ENCODE measurements around the gene SGMS1.
"Not testable (repeated sequence)": the region's sequence is repeated elsewhere in the genome, so short reads cannot be mapped to it uniquely, and the experiment has no call there.

Gene SGMS1

GRCh38 chr10:50538555-50539398 is 85.0 kb downstream of the SGMS1 start:
- no peak for DNase-seq (ENCODE audit: low read depth in 2 of 2)

- DNase-seq (ENCODE audit: low read depth in 2 of 2): no peak
Observed at GRCh38 chr10:50536617-50537240, 87.0 kb downstream of the SGMS1 start.

- DNase-seq (ENCODE audit: low read depth in 2 of 2): not testable (repeated sequence)
Observed at GRCh38 chr10:50534748-50535376, 88.9 kb downstream of the SGMS1 start.

- no peak for DNase-seq (ENCODE audit: low read depth in 2 of 2)
Observed at GRCh38 chr10:50533296-50533695, 90.5 kb downstream of the SGMS1 start.

- DNase-seq (ENCODE audit: low read depth in 2 of 2): no peak
Observed at GRCh38 chr10:50531388-50532077, 92.2 kb downstream of the SGMS1 start.

DNA sequence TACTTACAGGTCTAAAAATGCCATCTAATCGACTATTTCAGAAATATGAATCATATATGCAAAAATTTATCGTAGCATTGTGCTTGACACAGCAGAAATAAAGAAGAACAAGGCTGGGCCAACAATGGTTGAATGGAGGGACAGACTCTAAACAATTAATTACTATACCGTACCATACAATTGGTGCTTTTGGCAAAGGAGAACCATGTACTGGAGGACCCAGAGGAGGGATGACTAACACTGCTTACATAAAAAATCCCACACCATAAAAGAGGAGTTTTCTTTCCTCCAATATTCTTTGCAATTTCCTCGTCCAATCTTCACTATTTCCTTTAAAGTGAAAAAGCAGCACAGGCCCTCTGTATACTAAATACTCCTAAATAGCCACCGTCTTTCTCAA is 94.1 kb downstream of the SGMS1 start:
- no peak for DNase-seq (ENCODE audit: low read depth in 2 of 2)

DNA sequence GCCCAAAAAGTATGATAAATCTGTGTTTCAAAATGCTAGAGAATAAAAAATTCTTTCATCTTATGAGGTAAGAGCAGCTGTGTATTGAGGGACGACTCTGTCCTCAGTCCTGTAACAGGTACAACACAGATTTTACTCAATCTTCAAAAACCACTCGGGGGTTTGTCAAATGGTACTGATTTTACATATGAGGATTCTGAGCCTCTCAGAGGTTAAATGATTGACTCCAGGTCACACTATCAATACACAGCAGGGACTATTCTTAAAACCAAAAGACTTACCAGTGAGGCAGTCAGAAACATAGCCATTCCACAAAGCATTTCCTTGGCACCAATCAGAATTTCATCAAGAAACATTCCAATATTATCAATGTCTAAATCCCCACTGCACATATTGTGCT is 95.5 kb downstream of the SGMS1 start:
- no peak for DNase-seq (ENCODE audit: low read depth in 2 of 2)

DNA sequence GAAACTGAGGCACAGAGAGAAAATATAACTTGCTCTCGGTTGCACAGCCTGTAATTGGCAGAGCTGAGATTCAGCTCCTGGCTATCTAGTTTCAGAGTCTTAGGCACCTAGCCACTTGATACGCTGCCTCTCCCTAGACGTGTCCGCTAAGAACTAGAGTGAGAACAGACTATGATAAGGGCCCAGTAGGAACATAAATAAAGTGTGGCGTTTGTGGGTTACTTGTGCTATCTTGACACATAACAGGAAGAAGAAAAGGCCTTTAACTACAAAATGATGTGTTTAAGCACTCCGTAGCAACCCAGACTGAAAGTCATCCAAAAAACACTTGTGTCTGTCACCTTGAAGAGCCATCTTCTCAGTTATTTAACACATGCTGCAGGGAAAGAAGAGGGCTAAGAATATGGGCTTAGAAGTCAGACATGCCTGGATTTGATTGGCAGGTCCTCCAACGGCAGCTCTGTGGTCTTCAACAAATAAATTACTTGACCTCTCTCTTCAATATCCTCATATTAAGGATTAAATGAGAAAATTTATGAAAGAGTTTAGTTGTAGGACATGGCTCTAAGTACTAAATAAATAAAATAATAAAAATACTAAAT is 96.2 kb downstream of the SGMS1 start:
- DNase-seq (ENCODE audit: low read depth in 2 of 2): no peak

DNA sequence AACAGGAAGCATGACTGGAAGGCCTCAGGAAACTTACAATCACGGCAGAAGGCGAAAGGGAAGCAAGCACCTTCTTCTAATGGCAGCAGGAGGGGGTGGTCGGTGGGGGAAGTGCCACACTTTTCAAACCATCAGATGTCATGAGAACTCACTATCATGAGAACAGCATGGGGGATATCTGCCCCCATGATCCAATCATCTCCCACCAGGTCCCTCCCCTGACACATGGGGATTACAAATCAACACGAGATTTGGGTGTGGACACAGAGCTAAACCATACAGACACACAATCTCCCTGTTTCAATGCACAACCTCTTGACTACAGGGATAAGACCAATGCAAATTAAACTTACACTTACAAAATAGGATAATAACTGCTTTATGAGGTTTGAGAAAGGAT is 97.6 kb downstream of the SGMS1 start:
- DNase-seq (ENCODE audit: low read depth in 2 of 2): no peak

GRCh38 chr10:50523357-50523756 is 100.4 kb downstream of the SGMS1 start:
- DNase-seq (ENCODE audit: low read depth in 2 of 2): no peak

GRCh38 chr10:50522908-50523307 is 100.8 kb downstream of the SGMS1 start:
- no peak for DNase-seq (ENCODE audit: low read depth in 2 of 2)

- DNase-seq (ENCODE audit: low read depth in 2 of 2): no peak
Observed at GRCh38 chr10:50520115-50520514, 103.6 kb downstream of the SGMS1 start.

- DNase-seq (ENCODE audit: low read depth in 2 of 2): no peak
Observed at GRCh38 chr10:50517626-50518025, 106.1 kb downstream of the SGMS1 start.

DNA sequence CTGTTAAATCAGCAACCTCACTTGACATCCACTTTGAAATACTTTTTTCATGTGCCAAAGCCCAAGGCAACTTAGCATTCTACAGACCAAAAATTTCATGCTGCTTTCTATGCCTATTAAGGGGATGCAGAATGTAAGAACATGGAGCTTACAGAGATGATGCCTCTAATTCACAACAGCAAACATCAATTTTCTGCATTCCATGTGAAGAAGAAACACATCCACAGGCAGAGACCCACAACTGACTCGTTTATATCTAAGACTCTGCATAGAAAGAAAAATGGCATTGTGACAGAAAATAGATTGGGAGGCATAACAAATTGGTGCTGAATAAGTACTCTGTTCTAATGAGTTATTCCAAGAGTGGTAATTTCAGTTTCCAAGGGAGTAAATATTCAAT is 107.6 kb downstream of the SGMS1 start:
- DNase-seq (ENCODE audit: low read depth in 2 of 2): no peak

DNA sequence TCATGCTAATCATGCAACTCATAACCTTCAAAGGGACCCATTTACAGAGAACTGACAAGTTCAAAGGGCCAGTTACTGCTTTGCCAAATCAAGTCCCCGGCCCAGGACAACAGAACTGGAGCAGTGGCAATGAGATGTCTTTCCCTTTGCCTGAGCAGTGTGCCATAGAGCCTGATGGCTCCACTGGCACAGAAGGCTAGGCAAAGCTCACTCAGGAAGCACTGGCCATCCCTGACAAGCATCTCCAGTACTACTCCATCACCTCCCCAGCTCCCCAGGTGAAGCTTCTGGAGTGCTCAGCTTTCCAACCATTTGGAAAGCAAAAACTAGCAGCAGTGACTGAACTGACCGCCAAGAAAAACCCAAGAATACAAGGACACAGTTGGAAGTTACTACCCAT is 108.3 kb downstream of the SGMS1 start:
- no peak for DNase-seq (ENCODE audit: low read depth in 2 of 2)

- DNase-seq (ENCODE audit: low read depth in 2 of 2): no peak
Observed at GRCh38 chr10:50514995-50515394, 108.8 kb downstream of the SGMS1 start.

DNA sequence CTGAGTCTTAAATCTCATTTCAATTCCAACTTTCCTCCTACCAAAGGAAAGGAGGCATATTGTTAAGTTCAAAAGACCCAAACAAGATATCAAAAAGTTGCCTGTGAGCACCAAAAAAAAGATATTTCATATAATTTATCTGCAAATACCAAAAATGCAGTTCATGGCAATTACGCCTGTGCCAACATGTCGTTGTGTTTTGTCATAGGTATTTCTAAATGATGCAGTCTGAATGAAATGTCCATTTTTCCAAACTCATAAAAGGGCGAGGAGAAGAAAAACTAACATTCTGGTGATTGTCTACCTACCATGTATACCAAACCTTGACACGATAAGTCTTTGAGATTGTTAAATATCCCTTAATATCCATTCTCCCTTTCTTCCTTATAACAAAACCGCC is 109.8 kb downstream of the SGMS1 start:
- no peak for DNase-seq (ENCODE audit: low read depth in 2 of 2)

DNA sequence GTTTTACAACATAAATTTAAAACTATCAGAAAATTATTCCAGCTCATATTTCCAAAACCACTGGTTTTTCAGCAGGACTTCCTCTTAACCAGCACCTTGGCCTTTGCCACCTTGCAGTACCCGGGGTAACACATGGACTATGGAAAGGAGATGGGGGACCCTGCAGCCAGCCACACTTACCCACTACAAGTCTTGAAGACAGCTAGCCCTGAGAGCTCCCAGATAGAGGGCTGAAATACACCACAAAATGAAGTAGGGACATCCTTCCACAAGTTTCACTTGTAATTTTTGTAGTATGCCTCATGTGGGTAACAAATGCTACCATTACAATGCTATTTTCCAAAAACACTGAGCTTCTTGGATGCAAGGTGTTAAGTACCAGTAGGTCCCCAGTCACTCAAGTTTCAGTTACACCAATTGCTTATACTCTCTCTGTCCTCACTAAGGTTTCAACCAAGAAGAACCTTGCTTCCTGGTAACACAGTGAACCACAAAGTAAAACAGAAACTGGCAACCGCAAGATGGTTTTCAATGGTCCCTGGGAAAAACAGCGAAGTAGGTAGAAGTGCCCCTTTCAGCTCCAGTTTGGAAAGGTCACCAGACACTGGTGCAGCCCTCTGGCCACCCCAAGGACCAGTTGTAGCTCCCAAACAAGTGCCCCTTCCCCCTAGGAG is 110.9 kb downstream of the SGMS1 start:
- no peak for DNase-seq (ENCODE audit: low read depth in 2 of 2)

GRCh38 chr10:50512214-50512595 is 111.6 kb downstream of the SGMS1 start:
- no peak for DNase-seq (ENCODE audit: low read depth in 2 of 2)

GRCh38 chr10:50511492-50512213 is 112.1 kb downstream of the SGMS1 start:
- DNase-seq (ENCODE audit: low read depth in 2 of 2): no peak
